Neural cell (in vitro differentiated cells): ENCODE results near the gene GRPEL2.

ENCODE experiments used
- CTCF ChIP-seq: fragments of 450-650 bp; IDR thresholded peaks from 2 replicates; pipeline ENCODE4 v1.5.1; 2014; ENCODE audit warnings: antibody characterized with exemption, mild to moderate bottlenecking, moderate library complexity; ENCODE audit not compliant: poor library complexity, severe bottlenecking
- EP300 ChIP-seq: fragments of 450-650 bp; conservative IDR thresholded peaks from 2 replicates; pipeline ENCODE4 v1.6.1; 2014; ENCODE audit warnings: antibody characterized with exemption, mild to moderate bottlenecking, moderate library complexity; ENCODE audit not compliant: poor library complexity, severe bottlenecking
- EZH2 ChIP-seq: fragments of 200-600, 300-800 bp; shearing (Covaris generic), sonication (generic); IDR thresholded peaks from 2 replicates; pipeline ENCODE4 v1.6.1; 2014; ENCODE audit warnings: antibody characterized with exemption, low read length, borderline replicate concordance, mild to moderate bottlenecking; ENCODE audit not compliant: insufficient read depth, poor library complexity, severe bottlenecking
- MXI1 ChIP-seq: fragments of 450-650 bp; conservative IDR thresholded peaks from 2 replicates; pipeline ENCODE4 v1.6.1; 2014; ENCODE audit warnings: antibody characterized with exemption, mild to moderate bottlenecking; ENCODE audit not compliant: poor library complexity, severe bottlenecking
- POLR2AphosphoS5 ChIP-seq: IDR thresholded peaks from 2 replicates; pipeline ENCODE4 v1.6.1; 2012
- REST ChIP-seq: IDR thresholded peaks from 2 replicates; pipeline ENCODE4 v1.6.1; 2012; ENCODE audit warnings: borderline replicate concordance

GRCh38 chr5:149388498-149389190 lies 43.3 kb downstream of the GRPEL2 start:
- TF ChIP-seq EP300 = no peak
- TF ChIP-seq MXI1 = no peak
- TF ChIP-seq REST = no peak
- no peak for TF ChIP-seq CTCF
- no peak for TF ChIP-seq POLR2AphosphoS5
- TF ChIP-seq EZH2 = no peak
